ENCODE results near the gene ADGB.

- TF ChIP-seq EZH2phosphoT487 (IDR thresholded peaks at IDR 0.05; ENCODE audit: borderline replicate concordance, low read depth, low read length) = no peak
- TF ChIP-seq CTCF (conservative IDR thresholded peaks at IDR 0.05; ENCODE audit: low read length) = no peak
Observed at GRCh38 chr6:146560607-146561006, 38.2 kb upstream of the ADGB start.

Measured in OCI-LY7 (cell line).